Midbrain (tissue), 1 donor: Measurements from ENCODE around the gene SETDB1.

Experiments used
- DNase-seq: peaks from one replicate; lab custom pipeline; 2025; lab: John Stamatoyannopoulos, UW

The SETDB1 gene

DNA sequence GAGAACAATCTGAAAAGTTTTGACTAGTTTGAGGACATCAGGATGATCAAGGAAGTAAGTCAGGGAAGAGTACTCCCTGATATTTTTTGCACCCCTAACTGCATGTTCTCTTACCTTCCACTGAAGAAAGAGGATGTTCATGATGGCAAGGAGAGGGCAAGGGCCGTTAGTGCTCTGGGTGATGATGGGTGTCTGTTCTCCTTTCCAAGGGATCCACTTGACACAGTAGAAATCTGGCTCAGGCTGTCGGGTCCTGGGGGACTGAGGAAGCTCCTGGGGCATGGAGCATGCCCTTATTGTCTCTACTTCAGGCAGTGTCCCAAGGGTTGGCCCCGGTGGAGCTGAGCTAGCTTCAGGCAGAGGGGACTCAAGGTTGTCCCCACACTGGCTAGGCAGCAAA is 75.9 kb downstream of the SETDB1 start:
- no peak for DNase-seq

DNA sequence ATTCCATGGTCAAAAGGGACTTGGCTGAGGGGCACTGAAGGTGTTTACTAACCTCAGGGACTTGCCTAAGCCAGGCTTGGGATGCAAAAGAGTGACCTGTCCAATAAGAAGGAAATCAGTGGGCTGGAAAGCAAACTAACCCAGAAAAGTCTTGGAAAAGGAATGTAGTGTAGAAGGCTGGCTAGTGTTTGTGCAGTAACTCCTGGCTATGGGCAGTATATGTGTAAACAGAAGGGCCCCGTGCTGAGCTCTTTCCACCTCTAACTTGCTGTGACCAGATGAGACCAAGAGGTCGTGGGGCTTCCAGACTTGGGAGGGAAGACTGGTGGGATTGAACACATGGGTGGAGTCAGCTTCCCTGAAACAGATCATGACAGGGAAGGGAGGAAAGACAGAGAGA is 76.4 kb downstream of the SETDB1 start:
- DNase-seq = no peak

DNA sequence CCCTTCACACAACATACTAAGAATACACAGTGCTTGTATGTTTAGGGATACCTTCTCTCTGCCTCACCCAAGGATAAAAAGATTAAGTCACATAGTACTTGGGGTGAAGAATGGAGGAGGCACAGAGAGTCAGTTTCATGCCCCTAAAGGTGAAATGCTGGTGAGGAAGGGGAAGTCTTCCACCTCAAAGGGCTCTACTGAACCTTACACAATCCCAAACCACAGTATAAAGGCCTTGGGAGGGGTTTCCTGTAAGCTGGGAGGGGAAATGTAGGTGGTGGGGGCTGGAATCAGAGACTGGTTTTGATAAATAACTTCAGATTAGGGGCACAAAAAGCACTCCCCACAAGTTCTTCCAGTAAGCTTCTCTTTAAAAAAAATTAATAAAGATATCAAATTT is 77.0 kb downstream of the SETDB1 start:
- no peak for DNase-seq

DNA sequence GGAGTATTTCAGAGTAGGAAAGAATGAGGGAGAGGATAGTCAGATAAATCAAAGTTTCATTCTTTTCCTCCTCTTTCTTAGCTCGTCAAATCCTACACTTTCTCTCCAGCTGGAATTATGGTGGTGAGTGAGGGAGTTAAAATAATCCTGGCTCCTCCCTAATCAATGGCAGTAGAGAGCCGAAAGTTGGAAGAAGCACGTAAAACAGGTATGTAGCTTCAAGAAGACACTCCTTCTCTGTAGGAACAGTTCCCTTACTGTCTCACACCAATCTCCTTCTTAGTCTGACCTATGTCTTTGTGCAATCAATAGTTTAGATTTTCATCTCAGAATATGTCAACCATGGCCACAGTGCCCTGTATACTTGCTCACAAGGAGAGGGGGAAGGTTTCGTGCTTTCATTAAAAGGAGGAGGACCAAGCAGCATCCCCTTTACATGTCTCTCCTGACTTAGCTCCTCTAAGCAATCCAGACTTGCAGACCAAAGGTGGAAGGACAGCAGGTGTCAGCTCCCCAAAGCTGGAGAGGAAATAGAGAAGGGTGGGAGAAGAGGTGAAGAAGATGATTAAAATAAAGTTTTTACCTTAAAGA is 79.7 kb downstream of the SETDB1 start:
- peak; percentile 38 for DNase-seq

DNA sequence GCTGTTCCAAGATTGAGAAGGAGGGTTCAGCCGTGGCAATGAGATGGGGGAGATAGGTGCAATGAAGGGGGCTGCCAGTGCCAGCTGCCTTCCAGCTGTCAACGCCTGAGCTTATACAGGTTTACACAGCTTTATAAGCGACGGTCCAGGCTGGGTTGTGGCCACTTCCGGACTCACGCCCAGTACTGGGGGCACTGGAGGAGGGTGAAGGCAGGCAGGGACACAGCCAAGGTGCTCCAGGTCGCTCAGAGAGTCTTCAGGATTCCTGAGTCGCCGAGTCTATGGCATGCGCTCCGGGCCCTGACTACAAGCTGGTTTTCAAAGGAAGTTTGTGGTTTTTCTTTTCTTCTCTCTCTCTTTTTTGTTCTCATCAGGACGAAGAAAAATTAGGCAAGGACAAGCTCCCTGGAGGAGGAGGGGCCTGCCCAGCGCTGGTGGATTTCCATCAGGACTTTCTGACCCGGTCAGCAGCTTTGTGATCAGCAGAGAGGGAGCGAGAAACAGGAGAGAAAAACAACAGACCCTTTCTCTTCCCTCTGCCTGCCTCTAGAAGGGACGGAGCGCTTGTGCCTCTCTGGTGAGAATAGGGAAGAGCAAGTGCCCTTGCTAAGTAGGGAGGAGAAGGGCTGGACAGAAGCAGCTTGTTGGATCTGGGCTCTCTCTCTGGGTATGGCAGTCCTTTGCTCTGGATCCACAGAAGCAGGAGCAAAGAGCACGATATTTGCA is 80.3 kb downstream of the SETDB1 start, which contains the start of gene MINDY1:
TSS of gene MINDY1 (minus strand) at position 576 of the 726 bp plus-strand sequence. CDS start 4,285 bp downstream, outside the sequence.
- DNase-seq = peak; percentile 88

DNA sequence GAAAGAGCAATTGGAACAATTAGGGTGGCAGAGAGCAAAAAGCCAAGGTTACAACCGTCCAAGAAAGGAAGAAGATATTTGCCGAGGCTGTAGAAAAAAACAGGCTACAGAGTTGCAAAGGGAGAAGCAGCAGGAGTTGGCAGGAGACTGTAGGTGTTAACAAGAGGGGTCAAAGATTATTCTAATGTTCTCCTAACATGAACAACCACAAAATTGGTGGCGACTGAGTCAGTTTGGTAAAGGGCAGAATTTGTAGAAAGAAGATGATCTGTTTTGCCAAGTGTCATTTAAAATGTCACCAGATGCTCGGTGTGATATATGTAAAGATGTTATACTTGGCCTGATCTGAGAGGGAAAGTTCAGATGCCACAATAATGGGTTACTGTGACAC is 81.7 kb downstream of the SETDB1 start:
- DNase-seq = peak; percentile 69

DNA sequence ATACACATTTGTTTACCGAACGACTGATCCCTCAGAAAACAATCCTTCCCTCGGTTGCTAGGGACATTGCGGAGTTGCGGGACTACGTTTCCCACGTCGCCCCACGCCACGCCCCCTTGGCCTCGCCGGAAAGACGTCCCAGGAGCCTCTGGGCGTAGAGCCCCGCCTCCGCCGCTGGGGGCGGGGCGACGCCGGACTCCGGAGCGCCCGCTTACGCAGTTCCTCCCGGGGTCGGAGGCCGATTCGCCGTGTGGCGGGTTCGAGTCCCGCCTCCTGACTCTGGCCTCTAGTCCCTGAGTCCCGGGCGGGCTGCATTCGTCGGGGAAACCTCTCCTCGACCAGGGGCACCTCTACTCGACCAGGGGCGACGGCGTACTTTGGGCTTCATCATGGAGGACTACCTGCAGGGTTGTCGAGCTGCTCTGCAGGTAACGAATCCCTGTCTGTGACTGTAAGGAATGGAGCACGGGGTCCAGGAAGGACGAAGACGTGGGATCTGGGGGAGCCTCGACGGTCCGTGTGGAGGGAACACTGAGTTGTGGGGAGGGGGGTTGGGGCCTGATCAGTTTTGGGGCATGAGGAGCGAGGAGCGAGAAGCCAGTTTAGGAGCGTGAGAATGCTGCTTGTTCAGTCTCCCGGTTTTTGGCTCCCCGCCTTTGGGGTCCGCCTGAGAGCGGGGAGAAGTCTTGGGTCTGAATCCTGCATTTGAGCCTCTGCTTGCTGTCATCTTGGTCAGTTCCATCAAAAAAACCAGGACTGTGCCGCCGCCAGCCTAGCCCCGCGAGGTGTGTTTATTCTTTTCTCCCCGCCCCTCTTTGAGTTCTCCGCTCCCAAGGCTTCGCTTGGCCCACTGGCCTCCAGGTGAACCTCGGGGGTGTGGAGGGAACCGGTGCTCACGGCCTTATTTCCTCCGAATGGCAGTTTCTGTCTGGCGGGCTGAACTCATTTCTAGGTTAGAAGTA is 82.4 kb downstream of the SETDB1 start, which contains the start of gene PRUNE1:
TSS of gene PRUNE1 (plus strand) at position 206 of the 962 bp plus-strand sequence. CDS start at position 390, 184 bp downstream.
- peak; percentile 97 for DNase-seq

DNA sequence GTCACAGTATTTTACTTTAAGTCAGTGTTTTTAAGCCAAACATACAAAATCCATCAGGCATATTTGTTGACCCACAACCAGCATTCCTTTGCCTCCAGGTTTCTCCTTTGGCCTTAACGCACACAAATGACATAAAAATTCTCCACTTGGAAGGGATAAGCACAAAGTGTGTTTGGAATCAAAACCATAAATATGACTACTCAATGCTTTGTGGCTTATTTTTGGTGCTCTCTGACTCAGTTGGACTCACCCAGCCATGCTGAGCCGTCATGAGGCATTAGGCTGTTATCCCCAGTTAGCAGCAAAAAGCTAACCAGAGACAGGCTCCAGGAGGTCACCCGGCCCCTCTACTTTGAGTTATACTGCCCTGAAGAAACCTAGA is 83.0 kb downstream of the SETDB1 start:
- no peak for DNase-seq

DNA sequence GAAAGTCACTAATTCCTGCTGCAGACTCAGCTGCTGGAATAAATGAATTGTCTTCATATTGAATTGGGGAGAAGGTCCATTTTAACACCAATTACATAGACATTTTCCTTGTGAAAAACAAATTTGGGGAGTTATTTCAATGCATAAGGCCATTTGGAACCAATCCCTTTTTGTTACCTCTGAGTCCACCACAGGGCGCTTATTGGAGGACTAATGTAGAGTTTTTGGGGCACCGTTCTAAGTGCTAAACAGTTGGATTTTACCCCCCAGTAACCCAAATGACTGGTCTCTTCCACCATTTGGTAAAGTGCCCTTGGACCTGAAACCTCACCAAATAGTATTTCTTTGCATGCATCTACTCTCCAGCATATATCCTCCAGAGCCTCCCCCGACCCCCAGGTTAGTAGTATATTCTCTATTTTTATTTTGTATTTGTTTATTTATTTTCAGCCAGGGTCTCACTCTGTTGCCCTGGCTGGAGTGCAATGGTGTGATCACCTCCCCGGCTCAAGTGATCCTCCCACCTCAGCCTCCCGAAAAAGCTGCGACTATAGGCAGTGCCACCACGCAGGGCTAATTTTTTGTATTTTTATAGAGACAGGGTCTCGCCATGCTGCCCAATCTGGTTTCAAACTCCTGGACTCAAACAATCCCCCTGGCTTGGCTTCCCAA is 83.6 kb downstream of the SETDB1 start:
- DNase-seq = no peak

DNA sequence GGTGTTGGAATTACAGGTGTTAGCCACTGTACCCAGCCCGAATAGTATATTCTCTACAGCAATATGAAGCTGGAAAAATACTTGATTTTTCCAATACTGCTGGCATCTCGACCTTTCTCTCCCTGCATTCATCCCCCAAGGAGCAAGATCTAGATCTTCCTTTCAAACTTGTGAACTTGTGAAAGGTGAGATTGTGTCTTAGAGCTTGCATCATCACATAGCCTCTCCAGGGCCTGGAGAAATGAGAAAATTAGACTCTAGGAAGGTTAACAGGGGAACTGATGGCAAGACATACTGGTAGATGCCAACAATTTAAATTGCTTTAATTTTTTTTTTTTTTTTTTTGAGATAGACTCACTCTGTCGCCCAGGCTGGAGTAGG is 84.2 kb downstream of the SETDB1 start:
- no peak for DNase-seq

DNA sequence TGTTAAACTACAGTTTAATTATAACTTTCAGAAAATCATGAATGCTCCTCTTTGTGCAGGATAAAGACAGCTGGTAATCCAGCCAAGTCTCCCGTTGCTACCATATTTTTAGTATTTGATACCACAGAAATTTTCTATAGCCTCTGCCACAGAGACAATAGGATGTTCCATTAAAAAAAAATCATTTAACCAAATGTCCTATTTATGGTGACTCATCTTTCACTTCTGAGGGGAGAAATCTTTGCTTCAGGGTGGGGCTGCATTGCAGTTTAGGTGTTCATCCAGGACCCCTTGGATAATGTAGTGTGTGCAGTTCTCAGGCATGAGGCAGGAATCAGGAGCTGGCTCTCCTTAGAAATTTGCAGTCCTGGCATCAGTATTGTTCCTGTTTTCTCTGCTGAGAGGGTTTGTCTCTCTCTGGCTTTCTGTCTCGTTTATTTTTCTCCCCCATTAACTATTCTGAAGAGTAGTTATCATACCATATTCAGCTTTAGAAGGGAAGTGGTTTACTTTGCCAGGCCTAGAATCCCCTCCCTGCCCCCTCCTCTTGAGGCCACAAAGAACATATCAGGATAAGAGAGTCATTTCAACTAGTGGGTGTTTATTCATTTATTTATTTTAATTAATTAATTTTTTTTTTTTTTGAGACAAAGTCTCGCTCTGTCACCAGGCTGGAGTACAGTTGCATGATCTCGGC is 85.1 kb downstream of the SETDB1 start:
- DNase-seq = no peak

DNA sequence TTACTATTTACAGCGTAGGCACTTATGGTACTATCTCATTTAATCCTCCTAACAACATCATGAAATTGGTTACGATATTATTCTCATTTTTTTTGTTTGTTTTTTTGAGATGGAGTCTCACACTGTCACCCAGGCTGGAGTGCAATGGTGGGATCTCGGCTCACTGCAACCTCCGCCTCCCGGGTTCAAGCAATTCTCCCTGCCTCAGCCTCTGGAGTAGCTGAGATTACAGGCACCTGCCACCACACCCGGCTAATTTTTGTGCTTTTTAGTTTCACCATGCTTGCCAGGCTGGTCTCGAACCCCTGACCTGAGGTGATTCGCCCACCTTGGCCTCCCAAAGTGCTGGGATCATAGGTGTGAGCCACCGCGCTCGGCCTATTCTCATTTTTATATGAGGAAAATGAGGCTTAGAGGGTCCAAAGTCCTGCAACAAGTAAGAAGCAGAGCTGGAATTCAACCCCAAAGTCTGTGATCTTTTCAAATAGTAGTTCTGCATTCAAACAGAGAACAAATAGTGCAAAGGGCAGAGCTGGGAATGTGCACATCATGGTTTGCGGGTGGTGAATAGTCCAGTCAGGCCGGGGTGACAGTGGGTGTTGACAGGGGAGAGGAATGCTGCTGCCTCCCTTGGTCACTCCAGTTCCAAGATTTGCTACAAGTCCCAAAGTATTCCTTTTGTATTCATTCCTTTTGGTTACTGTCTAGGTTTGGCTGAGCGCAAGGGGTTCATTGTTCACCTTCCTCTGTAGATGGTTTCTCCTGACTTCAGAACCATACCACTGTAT is 86.7 kb downstream of the SETDB1 start:
- DNase-seq = no peak

DNA sequence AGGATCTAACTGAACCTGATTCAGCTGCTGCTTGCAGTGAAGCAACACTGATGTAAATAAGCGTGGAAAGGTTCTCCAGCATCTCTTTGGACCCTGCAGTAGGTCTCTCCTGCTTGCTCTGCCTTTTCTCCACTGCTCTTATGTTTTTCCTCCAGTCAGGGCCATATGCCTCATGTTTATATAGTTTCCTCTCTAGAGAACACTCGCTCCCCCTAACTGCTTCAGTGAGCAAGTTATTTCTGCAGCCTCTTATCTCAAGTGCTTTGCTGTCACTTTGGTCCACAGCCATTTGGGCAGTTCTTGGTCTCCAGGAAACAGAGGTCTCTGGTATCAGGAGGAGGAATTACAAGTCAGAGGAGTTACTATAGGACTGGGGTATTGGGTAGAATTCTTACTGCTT is 87.4 kb downstream of the SETDB1 start:
- no peak for DNase-seq
